K562 (cell line): Measurements from ENCODE around the gene C18orf63. TPM values are rescaled to one million over a fixed set of nuclear protein-coding genes. Genes with fewer than 3 reads are reported as not detected.

Experiments
- ATAC-seq: fragments of 200-7000 bp; cut with Tn5 transposase; 3 replicates; pipeline ENCODE4 v1.9.1; 2020; ENCODE audit warnings: moderate library complexity
- BruUV-seq: library from RNA; stranded (reverse); fragments of 400-500 nt; replicated peaks from 2 replicates; lab custom pipeline; 2021; lab: Mats Ljungman, UMichigan
- CTCF ChIA-PET: fragments of 300-600 bp; formaldehyde crosslinking; extraction: SDS; loops from one replicate; lab custom pipeline; 2021; ENCODE audit warnings: low intra/inter-chr PET ratio; lab: Yijun Ruan, JAX
- POLR2A ChIA-PET: fragments of 300-600, 350-650 bp; sonication (Branson Sonifier 250); formaldehyde crosslinking; extraction: SDS; loops from one replicate; lab custom pipeline; 2021; ENCODE audit warnings: antibody characterized with exemption, inconsistent platforms; lab: Yijun Ruan, JAX
- DNase-seq, 4 experiments: peaks; one replicate each; pipeline versions ENCODE4 v3.0.0 to v3.0.0-alpha.2; 2011 to 2018; ENCODE audit warnings: low spot score in 3 of 4, mixed read lengths in 3 of 4; ENCODE audit errors: extremely low read depth in 1 of 4
- FAIRE-seq: peaks from 2 replicates; lab custom pipeline; 2011; peaks lifted over from hg19 to GRCh38; lab: Jason Lieb, UNC
- H2AFZ ChIP-seq: 2 replicates; pipeline ENCODE4 v1.6.0; 2011; ENCODE audit warnings: low read depth, low read length, control low read depth, inconsistent platforms
- H3K27ac ChIP-seq: fragments of 200-600 bp; 3 replicates; pipeline ENCODE4 v1.8.0; 2011; ENCODE audit warnings: low read depth, mild to moderate bottlenecking, control low read depth, inconsistent platforms, low read length, moderate library complexity, mixed read lengths; ENCODE audit errors: extremely low read depth
- H3K27me3 ChIP-seq, 2 experiments: fragments of 300-600 bp in 1 of 2; 2 replicates in 1 of 2; 3 replicates in 1 of 2; pipeline versions ENCODE4 v1.6.0 to v1.8.0; 2011; ENCODE audit warnings: inconsistent platforms in 2 of 2, low read length in 2 of 2, mild to moderate bottlenecking in 1 of 2, mixed read lengths in 1 of 2, moderate library complexity in 1 of 2; ENCODE audit not compliant: control insufficient read depth in 2 of 2, insufficient read depth in 2 of 2
- H3K36me3 ChIP-seq: fragments of 300-600 bp; 3 replicates; pipeline ENCODE4 v1.8.0; 2011; ENCODE audit warnings: mild to moderate bottlenecking, low read length, inconsistent platforms; ENCODE audit not compliant: control insufficient read depth, insufficient read depth
- H3K4me1 ChIP-seq, 2 experiments: fragments of 200-600 bp in 1 of 2; replicated peaks in 1 of 2; 2 replicates in 1 of 2; 3 replicates in 1 of 2; pipeline versions ENCODE4 v1.5.1 to v1.8.0; 2011; ENCODE audit warnings: inconsistent platforms in 2 of 2, low read length in 2 of 2, mild to moderate bottlenecking in 1 of 2, mixed read lengths in 1 of 2, moderate library complexity in 1 of 2; ENCODE audit not compliant: control insufficient read depth in 2 of 2, insufficient read depth in 2 of 2
- H3K4me2 ChIP-seq: 2 replicates; pipeline ENCODE4 v1.6.1; 2011; ENCODE audit warnings: low read length, control low read depth, inconsistent platforms, mixed read lengths; ENCODE audit not compliant: insufficient read depth
- H3K4me3 ChIP-seq: fragments of 200-600 bp; sonication (generic), shearing (Covaris generic); 2 replicates; pipeline ENCODE4 v1.5.1; 2016; ENCODE audit warnings: control low read depth, inconsistent platforms
- H3K79me2 ChIP-seq: fragments of 200-600 bp; 3 replicates; pipeline ENCODE4 v1.8.0; 2011; ENCODE audit warnings: low read length, inconsistent platforms; ENCODE audit not compliant: control insufficient read depth, insufficient read depth
- H3K9ac ChIP-seq, 2 experiments: 2 replicates each; pipeline versions ENCODE4 v1.6.0 to v1.6.1; 2011; ENCODE audit warnings: low read depth in 2 of 2, low read length in 2 of 2, control low read depth in 1 of 2, inconsistent platforms in 1 of 2, mild to moderate bottlenecking in 1 of 2, mixed read lengths in 1 of 2; ENCODE audit not compliant: insufficient read depth in 1 of 2
- H3K9me1 ChIP-seq: one replicate; pipeline ENCODE4 v1.6.0; 2011; ENCODE audit warnings: inconsistent platforms, mild to moderate bottlenecking, low read length, moderate library complexity; ENCODE audit not compliant: control insufficient read depth, insufficient read depth
- H3K9me3 ChIP-seq: replicated peaks from 2 replicates; pipeline ENCODE4 v1.5.1; 2011; ENCODE audit warnings: low read depth, low read length, inconsistent platforms; ENCODE audit not compliant: control insufficient read depth, insufficient read depth
- H4K20me1 ChIP-seq: replicated peaks from 2 replicates; pipeline ENCODE4 v1.6.1; 2011; ENCODE audit warnings: low read length, inconsistent platforms, mixed read lengths; ENCODE audit not compliant: control insufficient read depth, insufficient read depth
- ERF ChIP-seq: fragments of 450-650 bp; formaldehyde crosslinking; IDR thresholded peaks from 2 replicates; pipeline ENCODE4 v1.4.0; 2020; ENCODE audit warnings: mild to moderate bottlenecking, mixed read lengths
- MCM2 ChIP-seq: fragments of 450-650 bp; IDR thresholded peaks from 2 replicates; pipeline ENCODE4 v1.6.1; 2017; ENCODE audit warnings: low read depth, mild to moderate bottlenecking
- NRF1 ChIP-seq, 2 experiments: fragments of 450-650 bp; IDR thresholded peaks in 1 of 2; conservative IDR thresholded peaks in 1 of 2; 2 replicates each; pipeline ENCODE4 v1.6.1; 2014; ENCODE audit warnings: mild to moderate bottlenecking in 2 of 2
- POLR3G ChIP-seq: IDR thresholded peaks from 2 replicates; pipeline ENCODE4 v1.6.1; 2011; ENCODE audit not compliant: insufficient read length, insufficient replicate concordance; ENCODE audit errors: extremely low read depth
- PTRF ChIP-seq: fragments of 450-650 bp; IDR thresholded peaks from 2 replicates; pipeline ENCODE4 v1.6.1; 2016; ENCODE audit warnings: mild to moderate bottlenecking, missing genetic modification characterization, missing compliant biosample characterization
- RBM39 ChIP-seq: fragments of 200-400 bp; formaldehyde crosslinking; optimal IDR thresholded peaks from 2 replicates; pipeline ENCODE3; 2018; ENCODE audit warnings: low read depth, low read length
- SMAD1 ChIP-seq: fragments of 150-350 bp; IDR thresholded peaks from 2 replicates; pipeline ENCODE4 v1.6.1; 2014; ENCODE audit warnings: low read length, low read depth; ENCODE audit not compliant: partially characterized antibody
- U2AF2 ChIP-seq: fragments of 200-400 bp; formaldehyde crosslinking; optimal IDR thresholded peaks from 2 replicates; pipeline ENCODE3; 2017; ENCODE audit warnings: low read depth, mild to moderate bottlenecking, low read length
- ZNF408 ChIP-seq: fragments of 250-450 bp; sonication (Bioruptor Pico); IDR thresholded peaks from 2 replicates; pipeline ENCODE4 v1.4.0; 2020; ENCODE audit warnings: low read depth, mild to moderate bottlenecking, moderate library complexity
- WGBS: fragments of 100-300 bp; shearing (Covaris generic); methylation state at CpG from one replicate; pipeline ENCODE4 v1.1.6; 2016; ENCODE audit warnings: low coverage, mixed read lengths; ENCODE audit not compliant: insufficient coverage; ENCODE audit errors: missing lambda C conversion rate; 5-methylcytosine and 5-hydroxymethylcytosine counted together
- in situ Hi-C: fragments of 300-500 bp; cut with MboI; formaldehyde crosslinking; loops from 4 replicates; pipeline ENCODE4 v1.15.0; 2018; ENCODE audit warnings: inconsistent platforms, mixed read lengths
- intact Hi-C: fragments of 100-400 bp; cut with micrococcal nuclease; formaldehyde crosslinking; loops from 2 replicates; pipeline ENCODE4 v1.14.2; 2022
- polyA plus RNA-seq, 8 experiments: library from polyadenylated mRNA; depleted of rRNA in 4 of 8; stranded (reverse) in 5 of 8; unstranded in 3 of 8; fragments of >200 nt; fragmentation: Nextera tagmentation in 2 of 8; fragmentation: Illumina TruSeq in 1 of 8; extraction: Ambion mirVana in 2 of 8; extraction: Trizol in 1 of 8; gene quantifications; 2 replicates each; pipeline versions ENCODE4 v1.2.1 to v1.2.3, GENCODE V29; 2011 to 2014; ENCODE audit warnings: inconsistent platforms in 1 of 8, missing spikeins in 1 of 8
- total RNA-seq, 7 experiments: library from RNA; depleted of rRNA in 6 of 7; stranded (reverse); fragments of >200 nt in 6 of 7; fragmentation: Illumina TruSeq in 2 of 7; extraction: Trizol in 2 of 7; gene quantifications; 2 replicates each; pipeline versions ENCODE4 v1.2.1 to v1.2.3, GENCODE V29; 2011 to 2021; ENCODE audit warnings: low replicate concordance in 1 of 7
- TF ChIP-seq, protein P1 (sequence below): sonication (generic); formaldehyde crosslinking; IDR thresholded peaks from 2 replicates; pipeline ENCODE4 v1.8.0; 2022; ENCODE audit warnings: mild to moderate bottlenecking, low read depth, missing genetic modification reagents
- TF ChIP-seq, protein P2 (sequence below): fragments of 450-650 bp; IDR thresholded peaks from 2 replicates; pipeline ENCODE4 v1.6.1; 2016; ENCODE audit warnings: missing biosample characterization, missing genetic modification characterization

Gene C18orf63
- total and polyA plus RNA-seq, 9 of the 15 experiments (the other 6 are each of a cell fraction or from before 2014, with no cell fraction given), result not detected

DNA sequence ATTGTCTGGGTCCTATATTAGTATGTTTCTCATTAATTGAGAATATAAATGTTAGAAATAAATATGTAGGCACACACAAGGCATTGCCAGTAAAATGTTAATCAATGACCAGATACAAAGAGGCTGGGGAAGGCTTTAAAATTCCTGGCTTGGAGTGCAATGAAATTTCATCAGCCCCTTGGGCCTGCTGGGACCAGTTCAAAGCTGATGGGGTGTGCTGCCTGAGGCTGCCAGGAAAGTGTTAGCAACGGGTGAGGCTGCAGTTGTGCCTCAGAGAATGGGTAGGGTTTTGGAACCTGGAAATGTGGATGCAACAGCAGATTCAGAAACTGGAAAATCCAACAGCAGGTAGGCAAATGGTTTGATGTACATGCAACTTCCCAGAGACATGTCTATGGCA, 72.6 kb downstream of the C18orf63 start (continued):
- TF ChIP-seq POLR3G, result no peak
- TF ChIP-seq ZNF408 (CRISPR knock-in tag), result no peak
- TF ChIP-seq RBM39, result no peak
- no peak for TF ChIP-seq PTRF
- no peak for TF ChIP-seq U2AF2
- TF ChIP-seq, protein P1, sequence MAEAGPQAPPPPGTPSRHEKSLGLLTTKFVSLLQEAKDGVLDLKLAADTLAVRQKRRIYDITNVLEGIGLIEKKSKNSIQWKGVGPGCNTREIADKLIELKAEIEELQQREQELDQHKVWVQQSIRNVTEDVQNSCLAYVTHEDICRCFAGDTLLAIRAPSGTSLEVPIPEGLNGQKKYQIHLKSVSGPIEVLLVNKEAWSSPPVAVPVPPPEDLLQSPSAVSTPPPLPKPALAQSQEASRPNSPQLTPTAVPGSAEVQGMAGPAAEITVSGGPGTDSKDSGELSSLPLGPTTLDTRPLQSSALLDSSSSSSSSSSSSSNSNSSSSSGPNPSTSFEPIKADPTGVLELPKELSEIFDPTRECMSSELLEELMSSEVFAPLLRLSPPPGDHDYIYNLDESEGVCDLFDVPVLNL (CRISPR knock-in tag), result no peak
- no peak for TF ChIP-seq MCM2
- TF ChIP-seq, all 486 proteins: peak for 0

DNA sequence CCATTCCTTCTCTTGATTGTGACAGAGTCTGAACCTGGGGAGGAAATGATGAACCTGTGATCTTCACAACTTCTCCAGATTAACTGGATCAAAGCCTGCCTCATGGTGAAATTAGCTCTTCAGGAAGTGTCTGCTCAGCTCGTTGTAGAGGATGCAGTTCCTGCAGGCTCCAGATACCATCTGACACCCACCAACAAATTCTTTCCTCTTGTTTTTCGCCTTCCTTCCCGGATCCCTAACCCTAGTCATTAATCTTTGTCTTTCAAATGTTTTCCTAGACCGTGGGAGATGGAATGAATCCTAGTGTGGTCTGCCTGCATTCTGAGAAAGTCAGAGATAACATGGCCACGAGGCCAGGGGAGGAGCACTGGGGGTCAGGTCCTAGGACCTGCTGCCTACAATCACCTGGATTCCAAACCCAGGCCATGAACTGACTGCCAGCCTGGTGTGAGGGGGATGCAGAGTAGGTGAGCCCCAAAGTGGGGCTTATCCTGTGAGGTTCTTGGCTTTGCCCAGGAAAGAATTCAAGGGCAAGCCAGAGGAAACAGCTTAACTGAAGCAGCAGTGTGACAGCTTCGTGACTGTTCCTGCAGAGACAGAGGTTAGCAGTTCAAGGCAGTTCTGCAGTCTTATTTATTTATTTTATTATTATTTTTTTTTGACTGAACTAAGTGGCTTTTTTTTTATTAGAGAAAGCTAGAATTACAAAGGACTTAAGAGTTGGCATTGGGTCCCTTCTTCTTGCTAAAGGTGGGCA, 73.7 kb downstream of the C18orf63 start:
- CTCF ChIA-PET, result no interaction called here
- no peak overlapping the region for H3K27ac ChIP-seq
- no peaks in the 10 kb centered on the region for H3K9me1 ChIP-seq
- TF ChIP-seq, protein P2, sequence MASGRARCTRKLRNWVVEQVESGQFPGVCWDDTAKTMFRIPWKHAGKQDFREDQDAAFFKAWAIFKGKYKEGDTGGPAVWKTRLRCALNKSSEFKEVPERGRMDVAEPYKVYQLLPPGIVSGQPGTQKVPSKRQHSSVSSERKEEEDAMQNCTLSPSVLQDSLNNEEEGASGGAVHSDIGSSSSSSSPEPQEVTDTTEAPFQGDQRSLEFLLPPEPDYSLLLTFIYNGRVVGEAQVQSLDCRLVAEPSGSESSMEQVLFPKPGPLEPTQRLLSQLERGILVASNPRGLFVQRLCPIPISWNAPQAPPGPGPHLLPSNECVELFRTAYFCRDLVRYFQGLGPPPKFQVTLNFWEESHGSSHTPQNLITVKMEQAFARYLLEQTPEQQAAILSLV, result no peak
- no peak for TF ChIP-seq ERF (CRISPR knock-in tag)
- TF ChIP-seq SMAD1, result no peak
- TF ChIP-seq NRF1 (conservative IDR thresholded peaks at IDR 0.05 in 1 of 2, IDR thresholded peaks at IDR 0.05 in 1 of 2), result no peak
- no peaks in the 10 kb centered on the region for H3K79me2 ChIP-seq
- no peaks in the 10 kb centered on the region for H4K20me1 ChIP-seq
- intact Hi-C loops (no loop called here), in situ Hi-C loops (no loop called here)
- no peak overlapping the region for H3K4me3 ChIP-seq
- peaks cover 0 to 34% of the 10 kb centered on the region in 2 experiments; a peak in 4 of 5 replicates for H3K27me3 ChIP-seq
- no peaks in the 10 kb centered on the region for H3K36me3 ChIP-seq
- H3K9me3 ChIP-seq, result no peaks in the 10 kb centered on the region
- DNase-seq (no peak), ATAC-seq (no peak), FAIRE-seq (no peak)
- no peak overlapping the region for H2AFZ ChIP-seq
- BruUV-seq, result no TSS peak
- no peaks in the 10 kb centered on the region for H3K4me1 ChIP-seq
- no peak overlapping the region for H3K4me2 ChIP-seq
- H3K9ac ChIP-seq, result no peak overlapping the region
- POLR2A ChIA-PET, result interaction anchor here (0.6 to 0.7 kb wide), 2 partner anchors 22 to 1074 kb away, joined by 3 read pairs; no protein-coding TSS in a partner anchor
- WGBS, result 2% methylated on average over 5 of the region's 6 CpGs
